Measurements from ENCODE around the gene DCUN1D3. TPM values are rescaled to one million over a fixed set of nuclear protein-coding genes. Genes with fewer than 3 reads are reported as not detected.

The DCUN1D3 gene
- polyA plus RNA-seq, 1 donor (not counting 4 experiments of a cell fraction or from before 2014, with no cell fraction given), result 9.4 TPM

DNA sequence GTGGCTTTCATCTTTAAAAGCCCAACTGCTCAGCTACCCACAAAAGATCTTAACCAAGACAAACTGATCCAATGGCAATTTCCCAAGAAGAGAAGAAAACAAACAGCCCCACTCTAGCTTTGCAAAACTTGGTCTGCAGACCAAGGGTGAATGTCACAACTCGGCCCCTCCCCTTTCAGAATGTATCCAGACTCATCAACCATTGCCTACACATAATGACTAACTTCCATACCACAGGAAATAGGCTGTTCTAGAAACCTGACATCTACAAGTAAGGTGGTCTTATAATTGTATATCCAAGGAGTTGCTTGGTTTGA is 16.0 kb downstream of the DCUN1D3 start:
- Histone ChIP-seq H3K4me1 (ENCODE audit: control insufficient read depth, extremely low read depth, insufficient read depth, low read length) (peaks cover 18% of the 10 kb centered on the region), H3K4me3 (ENCODE audit: control insufficient read depth in 2 of 3, extremely low read depth in 1 of 3, insufficient read depth in 2 of 3, low read depth in 1 of 3, low read length in 3 of 3) (no peak overlapping the region), H3K27ac (ENCODE audit: control insufficient read depth, insufficient read depth, low read length) (no peak overlapping the region), H2AFZ (ENCODE audit: control insufficient read depth, low read length) (no peak overlapping the region), H3K9me3 (ENCODE audit: control insufficient read depth, low read depth, low read length) (no peaks in the 10 kb centered on the region), H3K4me2 (ENCODE audit: control insufficient read depth, extremely low read depth, insufficient read depth, low read depth, low read length) (no peak overlapping the region), H4K20me1 (ENCODE audit: control insufficient read depth, extremely low read depth, insufficient read depth, low read length) (no peaks in the 10 kb centered on the region), H3K9ac (ENCODE audit: control insufficient read depth, extremely low read depth, insufficient read depth, low read length) (no peak overlapping the region), H3K36me3 (ENCODE audit: control insufficient read depth in 2 of 2, extremely low read depth in 1 of 2, insufficient read depth in 2 of 2, low read length in 2 of 2) (peaks cover 3 to 9% of the 10 kb centered on the region in 2 experiments), H3K27me3 (ENCODE audit: control insufficient read depth, extremely low read depth, insufficient read depth, low read length) (no peaks in the 10 kb centered on the region), H3K79me2 (ENCODE audit: control insufficient read depth, insufficient read depth, low read length) (peaks cover 75% of the 10 kb centered on the region), H3K9me1 (ENCODE audit: control insufficient read depth, extremely low read depth, insufficient read depth, low read length) (no peaks in the 10 kb centered on the region)
- DNase-seq (ENCODE audit: low read depth, low spot score) (no peak), FAIRE-seq (no peak)
- dilution Hi-C loops (cut with MboI; ENCODE audit: extremely low pct_ligation_motif_present, low sequenced_read_pairs), result no loop called here
- TF ChIP-seq CTCF (optimal IDR thresholded peaks at IDR 0.05 in 1 of 3, IDR thresholded peaks at IDR 0.05 in 1 of 3, conservative IDR thresholded peaks at IDR 0.05 in 1 of 3; ENCODE audit: extremely low read depth in 1 of 3, insufficient read depth in 2 of 3, low read length in 3 of 3), result no peak
- no peak for TF ChIP-seq EZH2 (IDR thresholded peaks at IDR 0.05; ENCODE audit: low read length)

- H4K20me1 ChIP-seq (ENCODE audit: control insufficient read depth, extremely low read depth, insufficient read depth, low read length), result no peaks in the 10 kb centered on the region
- no peaks in the 10 kb centered on the region for H3K27me3 ChIP-seq (ENCODE audit: control insufficient read depth, extremely low read depth, insufficient read depth, low read length)
- DNase-seq (ENCODE audit: low read depth, low spot score), result no peak
- H2AFZ ChIP-seq (ENCODE audit: control insufficient read depth, low read length), result no peak overlapping the region
- H3K9ac ChIP-seq (ENCODE audit: control insufficient read depth, extremely low read depth, insufficient read depth, low read length), result no peak overlapping the region
- FAIRE-seq, result no peak
- H3K4me2 ChIP-seq (ENCODE audit: control insufficient read depth, extremely low read depth, insufficient read depth, low read depth, low read length), result no peak overlapping the region
- dilution Hi-C loops (cut with MboI; ENCODE audit: extremely low pct_ligation_motif_present, low sequenced_read_pairs), result no loop called here
- no peak for TF ChIP-seq EZH2 (IDR thresholded peaks at IDR 0.05; ENCODE audit: low read length)
- no peak for TF ChIP-seq CTCF (optimal IDR thresholded peaks at IDR 0.05 in 1 of 3, IDR thresholded peaks at IDR 0.05 in 1 of 3, conservative IDR thresholded peaks at IDR 0.05 in 1 of 3; ENCODE audit: extremely low read depth in 1 of 3, insufficient read depth in 2 of 3, low read length in 3 of 3)
- H3K4me3 ChIP-seq (ENCODE audit: control insufficient read depth in 2 of 3, extremely low read depth in 1 of 3, insufficient read depth in 2 of 3, low read depth in 1 of 3, low read length in 3 of 3), result no peak overlapping the region
- H3K4me1 ChIP-seq (ENCODE audit: control insufficient read depth, extremely low read depth, insufficient read depth, low read length), result peaks cover 23% of the 10 kb centered on the region
- H3K79me2 ChIP-seq (ENCODE audit: control insufficient read depth, insufficient read depth, low read length), result peaks cover 77% of the 10 kb centered on the region
- H3K27ac ChIP-seq (ENCODE audit: control insufficient read depth, insufficient read depth, low read length), result no peak overlapping the region
- no peaks in the 10 kb centered on the region for H3K9me3 ChIP-seq (ENCODE audit: control insufficient read depth, low read depth, low read length)
- H3K9me1 ChIP-seq (ENCODE audit: control insufficient read depth, extremely low read depth, insufficient read depth, low read length), result no peaks in the 10 kb centered on the region
- H3K36me3 ChIP-seq (ENCODE audit: control insufficient read depth in 2 of 2, extremely low read depth in 1 of 2, insufficient read depth in 2 of 2, low read length in 2 of 2), result peaks cover 3 to 9% of the 10 kb centered on the region in 2 experiments
Measured at GRCh38 chr16:20883554-20884239, 16.5 kb downstream of the DCUN1D3 start.

All from keratinocyte (primary cell).